GM21367 (cell line): ENCODE results near the gene CXCL11.
"Not testable (repeated sequence)": the region's sequence is repeated elsewhere in the genome, so short reads cannot be mapped to it uniquely, and the experiment has no call there.

Source experiments
- ATAC-seq: cut with Tn5 transposase; IDR thresholded peaks from one replicate; pipeline ENCODE4 v1.9.1; 2021; ENCODE audit not compliant: unreplicated experiment

Gene CXCL11

GRCh38 chr4:76043306-76043705, 7.4 kb upstream of the CXCL11 start:
- ATAC-seq, result not testable (repeated sequence)

- ATAC-seq, result not testable (repeated sequence)
Observed at GRCh38 chr4:76042241-76042998, 6.5 kb upstream of the CXCL11 start.

GRCh38 chr4:76036855-76037254, 985 bp upstream of the CXCL11 start:
- no peak for ATAC-seq

DNA sequence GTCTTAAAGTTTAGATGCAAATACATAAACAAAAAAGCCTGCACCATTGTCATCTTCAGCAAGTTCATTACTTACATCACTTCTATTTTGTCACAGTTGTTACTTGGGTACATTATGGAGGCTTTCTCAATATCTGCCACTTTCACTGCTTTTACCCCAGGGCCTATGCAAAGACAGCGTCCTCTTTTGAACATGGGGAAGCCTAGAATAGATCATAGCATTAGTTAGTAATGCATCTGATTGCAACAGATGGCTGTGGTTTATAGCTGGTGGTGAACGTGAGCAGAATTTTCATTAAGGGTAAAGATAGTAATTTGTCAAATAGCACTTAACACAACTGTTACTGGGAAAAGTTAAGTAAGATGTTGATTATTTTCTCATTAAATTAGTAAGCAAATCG, 729 bp downstream of the CXCL11 start:
- no peak for ATAC-seq

DNA sequence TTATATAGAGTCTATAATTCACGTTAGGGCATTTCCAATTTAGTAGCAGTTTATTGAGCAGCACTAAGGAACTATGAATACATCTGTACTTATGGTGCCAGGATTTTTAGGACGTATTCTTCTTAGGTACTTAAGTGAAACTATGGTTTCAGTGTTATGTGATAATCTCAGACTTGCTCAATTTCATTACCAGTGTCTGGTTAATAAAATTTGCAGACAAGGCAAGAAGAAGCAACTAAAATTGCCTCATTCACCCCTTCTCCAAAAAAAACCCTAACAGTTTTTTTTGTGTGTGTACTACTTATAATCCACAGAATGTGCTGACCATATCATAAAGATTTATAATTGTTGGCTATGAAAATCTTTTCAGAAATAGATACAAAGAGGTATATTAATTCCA, 6.6 kb downstream of the CXCL11 start:
- ATAC-seq, result no peak

DNA sequence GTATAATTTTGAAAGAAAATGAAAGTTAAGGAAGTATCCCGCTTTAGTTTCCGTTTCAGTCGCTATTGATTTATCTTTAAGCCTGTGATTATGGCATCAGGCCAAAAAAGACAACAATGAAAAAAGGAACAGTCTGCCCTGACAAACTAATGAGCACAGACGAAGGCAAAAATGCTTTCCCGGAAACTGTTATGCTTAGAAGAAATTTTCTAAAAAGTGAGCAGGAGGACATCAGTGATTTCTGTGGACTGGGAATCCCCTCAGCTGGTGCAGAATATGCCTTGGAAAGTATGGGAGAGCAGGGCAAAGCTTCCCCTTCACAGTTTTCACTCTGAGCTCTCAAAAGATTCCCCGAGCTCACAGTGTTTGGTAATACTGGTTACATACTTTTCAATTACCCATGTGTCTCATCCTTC, 7.5 kb downstream of the CXCL11 start:
- no peak for ATAC-seq

DNA sequence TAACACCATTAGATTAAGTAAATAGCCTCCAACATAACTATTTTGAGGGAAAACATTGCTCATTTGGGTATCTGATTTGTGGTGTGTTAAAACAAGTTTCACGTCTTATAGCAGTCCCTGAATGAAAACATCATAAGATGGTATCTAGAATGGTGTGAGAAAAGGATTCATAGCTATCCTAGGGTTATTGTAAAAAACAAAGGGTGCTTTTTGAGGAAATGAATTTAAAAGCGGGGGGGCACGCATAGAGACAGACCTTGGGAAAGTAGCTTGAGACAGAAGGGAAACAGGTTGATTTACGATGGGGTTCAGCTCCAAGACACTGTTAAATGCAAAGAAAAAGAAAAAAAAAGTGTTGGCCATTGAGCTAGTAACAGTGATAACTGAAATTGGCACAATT, 11.8 kb downstream of the CXCL11 start:
- ATAC-seq, result no peak

- no peak for ATAC-seq
Observed at GRCh38 chr4:76023389-76023788, 12.5 kb downstream of the CXCL11 start, which contains the start of gene CXCL10. Gene CXCL10 (minus strand): TSS chr4:76023497. CDS start chr4:76023431, 66 bp downstream.

GRCh38 chr4:76022677-76023076, 13.2 kb downstream of the CXCL11 start:
- no peak for ATAC-seq

DNA sequence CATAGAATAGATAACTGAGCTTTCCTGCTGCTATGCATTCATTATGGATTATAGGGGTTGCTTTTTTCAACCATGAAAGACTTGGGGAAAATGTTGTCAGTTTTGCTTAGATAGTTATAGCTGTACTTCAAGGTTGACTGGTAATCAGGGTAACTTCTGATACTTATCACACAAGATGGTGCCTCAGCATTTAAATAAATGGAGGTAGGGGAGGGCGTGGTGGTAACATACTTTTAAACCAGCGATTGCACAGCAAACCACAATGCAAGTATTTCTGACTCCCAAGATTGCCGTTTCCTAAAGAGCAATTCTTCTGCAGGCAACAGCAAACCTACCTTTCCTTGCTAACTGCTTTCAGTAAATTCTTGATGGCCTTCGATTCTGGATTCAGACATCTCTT, 13.8 kb downstream of the CXCL11 start:
- ATAC-seq, result no peak

DNA sequence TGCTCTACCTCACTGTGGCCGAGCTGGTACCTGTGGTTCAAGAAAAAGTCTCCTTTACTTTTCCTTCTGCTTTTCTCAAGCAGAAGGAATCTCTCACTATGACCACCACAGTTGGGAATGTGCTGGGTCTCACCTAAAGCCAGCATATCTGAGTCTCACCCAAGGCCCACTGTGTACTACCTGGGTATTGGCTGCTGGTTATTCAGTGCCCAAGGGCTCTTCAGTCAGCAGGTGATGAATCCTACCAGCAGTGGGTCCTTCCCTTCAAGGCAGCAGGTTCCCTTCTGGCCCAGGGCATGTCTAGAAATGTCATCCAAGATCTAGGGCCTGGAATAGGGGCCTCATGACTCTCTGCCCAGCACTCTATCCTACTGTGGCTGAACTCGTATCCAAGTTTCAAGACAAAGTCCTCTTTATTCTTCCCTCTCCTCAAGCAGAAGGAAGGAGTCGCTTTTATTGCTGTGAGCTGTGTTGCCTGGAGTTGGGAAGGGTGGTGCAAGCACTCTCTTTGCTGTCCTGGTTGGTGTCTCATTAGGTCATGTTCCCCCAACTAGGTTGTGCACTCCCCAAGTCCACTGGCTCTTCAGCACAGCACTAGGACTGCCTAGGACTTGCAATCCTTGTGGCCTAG, 18.7 kb downstream of the CXCL11 start:
- no peak for ATAC-seq

DNA sequence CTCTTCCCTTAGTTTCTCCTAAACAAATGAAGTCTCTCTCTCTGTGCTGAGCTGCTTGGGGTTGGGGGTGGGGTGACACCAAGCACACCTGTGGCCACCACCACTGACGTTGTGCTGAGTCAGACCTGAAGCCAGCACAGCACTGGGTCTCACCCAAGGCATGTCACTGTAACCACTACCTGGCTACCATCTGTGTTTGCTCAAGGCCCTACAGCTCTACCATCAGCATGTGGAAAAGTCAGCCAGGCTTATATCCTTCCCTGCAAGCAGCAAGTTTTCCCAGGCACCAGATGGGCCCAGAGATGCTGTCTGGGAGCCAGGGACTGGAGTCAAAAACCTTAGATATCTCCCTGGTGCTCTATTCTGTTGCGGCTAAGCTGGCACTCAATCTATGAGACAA, 19.5 kb downstream of the CXCL11 start:
- peak; percentile 66 for ATAC-seq

DNA sequence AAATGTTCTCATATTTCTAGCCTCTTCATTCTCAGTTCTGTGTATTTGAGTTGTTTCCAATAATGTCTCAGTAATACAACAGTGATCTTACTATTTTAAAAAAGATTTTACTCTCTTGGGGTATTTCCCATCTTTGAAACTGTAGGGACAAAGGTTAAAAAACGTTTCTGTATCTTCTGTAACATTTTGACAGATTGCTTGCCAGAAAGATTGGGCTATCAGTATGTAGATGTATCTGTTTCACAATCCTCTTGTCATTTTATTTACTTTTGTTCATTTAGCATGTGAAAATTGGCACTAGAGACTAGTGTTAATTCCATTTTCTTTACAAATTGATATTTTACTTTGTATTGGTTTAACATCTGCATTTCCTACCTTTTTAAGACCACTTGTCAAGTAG, 22.3 kb downstream of the CXCL11 start:
- no peak for ATAC-seq

DNA sequence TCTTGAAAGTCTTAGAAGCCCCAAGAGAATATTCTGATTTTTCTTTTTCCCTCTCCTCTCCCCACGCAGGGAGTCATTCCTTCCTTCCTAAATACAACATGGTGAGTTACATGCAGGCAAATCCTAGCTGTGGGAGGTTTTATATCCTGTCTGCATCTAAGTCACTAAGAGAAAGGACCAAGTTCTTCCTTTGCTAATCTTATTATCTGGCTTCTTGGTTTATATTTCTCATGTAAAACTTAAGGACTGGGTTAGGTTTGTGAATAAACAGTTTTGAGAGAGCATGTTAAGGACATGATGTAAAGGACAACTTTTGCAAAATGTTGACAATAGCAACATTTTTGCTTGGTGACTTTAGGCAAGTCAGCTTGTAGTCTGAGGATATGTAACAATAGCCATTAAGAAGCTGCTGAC, 23.5 kb downstream of the CXCL11 start:
- no peak for ATAC-seq

DNA sequence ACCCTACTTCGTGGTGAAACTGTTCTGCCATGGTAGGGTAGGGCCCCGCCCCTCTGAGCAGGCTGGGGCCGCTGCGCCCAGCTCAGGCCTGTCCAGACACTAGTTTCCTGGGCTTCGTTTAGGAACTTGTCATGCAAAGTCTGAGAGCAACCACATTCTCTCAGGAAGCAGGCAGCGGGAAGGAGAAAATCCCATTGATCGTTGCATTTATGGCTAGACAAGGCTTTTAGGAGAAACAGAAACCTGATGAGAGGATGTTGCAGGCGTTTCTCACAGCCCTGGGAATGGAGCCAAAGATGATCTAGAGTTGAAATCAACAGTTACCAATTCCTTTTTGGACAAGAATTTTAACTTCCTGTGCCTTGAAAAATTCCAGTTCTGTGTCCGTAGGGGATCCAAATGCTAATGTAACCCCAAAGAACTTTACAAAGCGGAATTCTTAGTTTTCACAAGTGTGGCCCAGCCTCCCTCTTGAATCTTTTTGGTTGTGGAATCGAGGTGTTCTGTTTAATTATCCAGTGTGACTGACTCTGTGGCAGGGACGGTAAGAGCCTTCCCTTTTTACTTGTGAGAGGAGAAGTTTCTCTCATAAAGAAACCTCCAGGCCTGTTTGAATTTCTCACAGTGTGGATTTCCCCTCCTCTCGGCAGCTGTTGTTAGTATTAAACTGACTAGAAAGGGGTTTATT, 24.0 kb downstream of the CXCL11 start:
- ATAC-seq, result peak; percentile 69

GRCh38 chr4:76011018-76011670, 24.7 kb downstream of the CXCL11 start:
- ATAC-seq, result no peak

GRCh38 chr4:76010576-76010975, 25.3 kb downstream of the CXCL11 start:
- no peak for ATAC-seq

DNA sequence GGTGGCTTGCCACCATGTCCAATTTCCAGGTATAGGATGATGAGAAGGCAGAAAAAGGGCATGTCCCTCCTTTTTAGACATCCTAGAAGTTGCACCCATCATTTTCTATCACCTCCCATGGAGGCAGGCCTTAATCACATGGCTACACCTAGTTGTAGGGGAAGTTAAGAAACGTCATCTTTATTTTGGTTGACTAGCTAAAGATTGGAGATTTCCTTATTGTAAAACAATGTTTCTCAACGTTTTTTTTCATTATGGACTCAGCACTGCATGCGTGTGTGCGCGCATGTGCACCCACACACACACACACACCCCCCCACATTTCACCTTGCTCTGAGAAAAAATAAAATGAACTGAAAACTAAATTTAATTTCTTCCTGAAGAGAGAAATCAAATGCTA, 26.6 kb downstream of the CXCL11 start:
- ATAC-seq, result no peak

GRCh38 chr4:76007089-76007862, 28.6 kb downstream of the CXCL11 start, which contains the start of gene CXCL9:
Gene CXCL9 (minus strand): TSS chr4:76007509. CDS start chr4:76007449, 60 bp downstream.
- no peak for ATAC-seq

DNA sequence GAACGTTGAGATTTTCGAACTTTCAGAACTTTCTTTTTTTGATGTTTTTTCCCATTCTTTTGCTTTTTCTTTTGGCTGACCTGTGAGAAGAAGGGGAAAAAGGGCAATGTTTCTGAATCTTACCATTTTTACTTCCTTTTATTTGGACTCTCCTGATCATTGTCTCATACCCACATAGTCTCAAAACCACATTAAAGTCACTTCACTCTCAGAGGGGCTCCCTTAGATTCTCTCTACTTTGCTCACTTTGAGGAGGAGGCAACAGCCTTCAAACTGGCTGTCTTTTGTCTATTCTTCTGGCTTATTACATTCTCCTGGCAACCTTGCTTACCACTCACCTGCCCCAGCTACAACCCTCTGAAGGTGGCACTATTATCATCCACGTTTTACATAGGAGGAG, 32.2 kb downstream of the CXCL11 start:
- no peak for ATAC-seq

GRCh38 chr4:76003035-76003434, 32.8 kb downstream of the CXCL11 start:
- ATAC-seq, result no peak
